K562 (cell line): ENCODE data around the gene GADL1. TPM values are rescaled to one million over a fixed set of nuclear protein-coding genes. Genes with fewer than 3 reads are reported as not detected.

Experiments
- ATAC-seq: fragments of 200-7000 bp; cut with Tn5 transposase; 3 replicates; pipeline ENCODE4 v1.9.1; 2020; ENCODE audit warnings: moderate library complexity
- BruUV-seq: library from RNA; stranded (reverse); fragments of 400-500 nt; replicated peaks from 2 replicates; lab custom pipeline; 2021; lab: Mats Ljungman, UMichigan
- CTCF ChIA-PET: fragments of 300-600 bp; formaldehyde crosslinking; extraction: SDS; loops from one replicate; lab custom pipeline; 2021; ENCODE audit warnings: low intra/inter-chr PET ratio; lab: Yijun Ruan, JAX
- POLR2A ChIA-PET: fragments of 300-600, 350-650 bp; sonication (Branson Sonifier 250); formaldehyde crosslinking; extraction: SDS; loops from one replicate; lab custom pipeline; 2021; ENCODE audit warnings: antibody characterized with exemption, inconsistent platforms; lab: Yijun Ruan, JAX
- DNase-seq, 4 experiments: peaks; one replicate each; pipeline versions ENCODE4 v3.0.0 to v3.0.0-alpha.2; 2011 to 2018; ENCODE audit warnings: low spot score in 3 of 4, mixed read lengths in 3 of 4; ENCODE audit errors: extremely low read depth in 1 of 4
- FAIRE-seq: peaks from 2 replicates; lab custom pipeline; 2011; peaks lifted over from hg19 to GRCh38; lab: Jason Lieb, UNC
- H2AFZ ChIP-seq: 2 replicates; pipeline ENCODE4 v1.6.0; 2011; ENCODE audit warnings: low read depth, low read length, control low read depth, inconsistent platforms
- H3K27ac ChIP-seq: fragments of 200-600 bp; 3 replicates; pipeline ENCODE4 v1.8.0; 2011; ENCODE audit warnings: low read depth, mild to moderate bottlenecking, control low read depth, inconsistent platforms, low read length, moderate library complexity, mixed read lengths; ENCODE audit errors: extremely low read depth
- H3K27me3 ChIP-seq, 2 experiments: fragments of 300-600 bp in 1 of 2; 2 replicates in 1 of 2; 3 replicates in 1 of 2; pipeline versions ENCODE4 v1.6.0 to v1.8.0; 2011; ENCODE audit warnings: inconsistent platforms in 2 of 2, low read length in 2 of 2, mild to moderate bottlenecking in 1 of 2, mixed read lengths in 1 of 2, moderate library complexity in 1 of 2; ENCODE audit not compliant: control insufficient read depth in 2 of 2, insufficient read depth in 2 of 2
- H3K36me3 ChIP-seq: fragments of 300-600 bp; 3 replicates; pipeline ENCODE4 v1.8.0; 2011; ENCODE audit warnings: mild to moderate bottlenecking, low read length, inconsistent platforms; ENCODE audit not compliant: control insufficient read depth, insufficient read depth
- H3K4me1 ChIP-seq, 2 experiments: fragments of 200-600 bp in 1 of 2; replicated peaks in 1 of 2; 2 replicates in 1 of 2; 3 replicates in 1 of 2; pipeline versions ENCODE4 v1.5.1 to v1.8.0; 2011; ENCODE audit warnings: inconsistent platforms in 2 of 2, low read length in 2 of 2, mild to moderate bottlenecking in 1 of 2, mixed read lengths in 1 of 2, moderate library complexity in 1 of 2; ENCODE audit not compliant: control insufficient read depth in 2 of 2, insufficient read depth in 2 of 2
- H3K4me2 ChIP-seq: 2 replicates; pipeline ENCODE4 v1.6.1; 2011; ENCODE audit warnings: low read length, control low read depth, inconsistent platforms, mixed read lengths; ENCODE audit not compliant: insufficient read depth
- H3K4me3 ChIP-seq: fragments of 200-600 bp; sonication (generic), shearing (Covaris generic); 2 replicates; pipeline ENCODE4 v1.5.1; 2016; ENCODE audit warnings: control low read depth, inconsistent platforms
- H3K79me2 ChIP-seq: fragments of 200-600 bp; 3 replicates; pipeline ENCODE4 v1.8.0; 2011; ENCODE audit warnings: low read length, inconsistent platforms; ENCODE audit not compliant: control insufficient read depth, insufficient read depth
- H3K9ac ChIP-seq, 2 experiments: 2 replicates each; pipeline versions ENCODE4 v1.6.0 to v1.6.1; 2011; ENCODE audit warnings: low read depth in 2 of 2, low read length in 2 of 2, control low read depth in 1 of 2, inconsistent platforms in 1 of 2, mild to moderate bottlenecking in 1 of 2, mixed read lengths in 1 of 2; ENCODE audit not compliant: insufficient read depth in 1 of 2
- H3K9me1 ChIP-seq: one replicate; pipeline ENCODE4 v1.6.0; 2011; ENCODE audit warnings: inconsistent platforms, mild to moderate bottlenecking, low read length, moderate library complexity; ENCODE audit not compliant: control insufficient read depth, insufficient read depth
- H3K9me3 ChIP-seq: replicated peaks from 2 replicates; pipeline ENCODE4 v1.5.1; 2011; ENCODE audit warnings: low read depth, low read length, inconsistent platforms; ENCODE audit not compliant: control insufficient read depth, insufficient read depth
- H4K20me1 ChIP-seq: replicated peaks from 2 replicates; pipeline ENCODE4 v1.6.1; 2011; ENCODE audit warnings: low read length, inconsistent platforms, mixed read lengths; ENCODE audit not compliant: control insufficient read depth, insufficient read depth
- FOXA3 ChIP-seq, 2 experiments: fragments of 450-650 bp in 1 of 2; sonication (generic) in 1 of 2; formaldehyde crosslinking; IDR thresholded peaks in 1 of 2; conservative IDR thresholded peaks in 1 of 2; 2 replicates each; pipeline versions ENCODE4 v1.4.0 to v1.8.0; 2020 to 2022; ENCODE audit warnings: mild to moderate bottlenecking in 2 of 2, missing genetic modification reagents in 1 of 2
- HDAC2 ChIP-seq: fragments of 450-650 bp; IDR thresholded peaks from 2 replicates; pipeline ENCODE4 v1.6.1; 2016; ENCODE audit warnings: mild to moderate bottlenecking
- TBP ChIP-seq: optimal IDR thresholded peaks from 2 replicates; pipeline ENCODE3; 2011; ENCODE audit warnings: low read depth, low read length, improper control_type of control experiment
- WGBS: fragments of 100-300 bp; shearing (Covaris generic); methylation state at CpG from one replicate; pipeline ENCODE4 v1.1.6; 2016; ENCODE audit warnings: low coverage, mixed read lengths; ENCODE audit not compliant: insufficient coverage; ENCODE audit errors: missing lambda C conversion rate; 5-methylcytosine and 5-hydroxymethylcytosine counted together
- in situ Hi-C: fragments of 300-500 bp; cut with MboI; formaldehyde crosslinking; loops from 4 replicates; pipeline ENCODE4 v1.15.0; 2018; ENCODE audit warnings: inconsistent platforms, mixed read lengths
- intact Hi-C: fragments of 100-400 bp; cut with micrococcal nuclease; formaldehyde crosslinking; loops from 2 replicates; pipeline ENCODE4 v1.14.2; 2022
- polyA plus RNA-seq, 8 experiments: library from polyadenylated mRNA; depleted of rRNA in 4 of 8; stranded (reverse) in 5 of 8; unstranded in 3 of 8; fragments of >200 nt; fragmentation: Nextera tagmentation in 2 of 8; fragmentation: Illumina TruSeq in 1 of 8; extraction: Ambion mirVana in 2 of 8; extraction: Trizol in 1 of 8; gene quantifications; 2 replicates each; pipeline versions ENCODE4 v1.2.1 to v1.2.3, GENCODE V29; 2011 to 2014; ENCODE audit warnings: inconsistent platforms in 1 of 8, missing spikeins in 1 of 8
- total RNA-seq, 7 experiments: library from RNA; depleted of rRNA in 6 of 7; stranded (reverse); fragments of >200 nt in 6 of 7; fragmentation: Illumina TruSeq in 2 of 7; extraction: Trizol in 2 of 7; gene quantifications; 2 replicates each; pipeline versions ENCODE4 v1.2.1 to v1.2.3, GENCODE V29; 2011 to 2021; ENCODE audit warnings: low replicate concordance in 1 of 7

GADL1 gene
- total and polyA plus RNA-seq, 9 of the 15 experiments (the other 6 are each of a cell fraction or from before 2014, with no cell fraction given) = 0.07 TPM; not detected in 8

- no peak for ATAC-seq
These were observed 30.3 kb upstream of the GADL1 start for GRCh38 chr3:30924763-30925162.

GRCh38 chr3:30919564-30919963, 25.1 kb upstream of the GADL1 start:
- no peaks in the 10 kb centered on the region for H3K9me3 ChIP-seq
- H3K27me3 ChIP-seq = no peaks in the 10 kb centered on the region
- no peak for FAIRE-seq
- H3K4me3 ChIP-seq = no peak overlapping the region
- CTCF ChIA-PET = no interaction called here
- intact Hi-C loops = no loop called here
- no peaks in the 10 kb centered on the region for H4K20me1 ChIP-seq
- peak in 1 of 2 experiments; percentile 32; a peak in 1 of 4 replicates for TF ChIP-seq FOXA3 (CRISPR knock-in tag; conservative IDR thresholded peaks at IDR 0.05 in 1 of 2, IDR thresholded peaks at IDR 0.05 in 1 of 2)
- TF ChIP-seq HDAC2 = no peak
- TF ChIP-seq, all 486 proteins: peak for 1
- Histone ChIP-seq H3K79me2 (no peaks in the 10 kb centered on the region), H3K36me3 (no peaks in the 10 kb centered on the region), H2AFZ (no peak overlapping the region), H3K9me1 (no peaks in the 10 kb centered on the region), H3K27ac (no peak overlapping the region), H3K4me2 (no peak overlapping the region), H3K9ac (no peak overlapping the region), H3K4me1 (no peaks in the 10 kb centered on the region)
- no TSS peak for BruUV-seq
- ATAC-seq (no peak), DNase-seq (no peak)
- POLR2A ChIA-PET = no interaction called here
- 4% methylated on average over 6 of the region's 6 CpGs for WGBS
- in situ Hi-C loops = no loop called here

More at GRCh38 chr3:30924763-30925162, 30.3 kb upstream of the GADL1 start:
- Histone ChIP-seq H3K27me3 (no peaks in the 10 kb centered on the region), H4K20me1 (no peaks in the 10 kb centered on the region), H3K9me3 (no peaks in the 10 kb centered on the region), H3K4me3 (no peak overlapping the region), H3K9ac (no peak overlapping the region), H3K9me1 (no peaks in the 10 kb centered on the region), H3K4me1 (no peaks in the 10 kb centered on the region), H3K79me2 (no peaks in the 10 kb centered on the region), H3K27ac (no peak overlapping the region), H2AFZ (no peak overlapping the region), H3K36me3 (no peaks in the 10 kb centered on the region), H3K4me2 (no peak overlapping the region)
- 3% methylated on average over 7 of the region's 7 CpGs for WGBS
- in situ Hi-C loops (no loop called here), intact Hi-C loops (no loop called here)
- no peak for TF ChIP-seq TBP
- ChIA-PET POLR2A (no interaction called here), CTCF (no interaction called here)
- DNase-seq = no peak
- no TSS peak for BruUV-seq
- no peak for FAIRE-seq
